Skeletal muscle tissue (tissue), 4 donors: ENCODE results near the gene DDR2. TPM values are rescaled to one million over a fixed set of nuclear protein-coding genes. Genes with fewer than 3 reads are reported as not detected.
A peak's percentile ranks its signal among the peaks of the same experiment; 100 is the strongest.

Experiments used
- H3K27ac ChIP-seq: one replicate; pipeline ENCODE4 v1.7.0; 2013; ENCODE audit warnings: mild to moderate bottlenecking, low read depth, low read length, inconsistent platforms
- H3K27me3 ChIP-seq, 3 donors: one replicate each; pipeline ENCODE4 v1.7.0; 2013; ENCODE audit warnings: low read length in 3 of 3; ENCODE audit not compliant: control insufficient read depth in 3 of 3, insufficient read depth in 3 of 3
- H3K36me3 ChIP-seq, 3 donors: one replicate each; pipeline ENCODE4 v1.7.0; 2013; ENCODE audit warnings: low read length in 3 of 3; ENCODE audit not compliant: control insufficient read depth in 3 of 3, insufficient read depth in 3 of 3
- H3K4me1 ChIP-seq, 3 donors: one replicate each; pipeline ENCODE4 v1.7.0; 2013; ENCODE audit warnings: low read length in 3 of 3, mild to moderate bottlenecking in 3 of 3; ENCODE audit not compliant: control insufficient read depth in 3 of 3, insufficient read depth in 3 of 3
- H3K4me3 ChIP-seq, 3 donors: one replicate each; pipeline ENCODE4 v1.7.0; 2013; ENCODE audit warnings: low read length in 3 of 3
- H3K9ac ChIP-seq, 3 donors: one replicate each; pipeline ENCODE4 v1.7.0; 2013; ENCODE audit warnings: low read length in 3 of 3, mild to moderate bottlenecking in 3 of 3, moderate library complexity in 2 of 3, low read depth in 1 of 3
- H3K9me3 ChIP-seq, 3 donors: one replicate each; pipeline ENCODE4 v1.7.0; 2013; ENCODE audit warnings: low read length in 3 of 3; ENCODE audit not compliant: control insufficient read depth in 3 of 3
- total RNA-seq: library from RNA; depleted of rRNA; stranded (reverse); fragments of >200 nt; gene quantifications from one replicate; pipeline ENCODE4 v1.2.3, GENCODE V29; 2014
- donor health status: Osteomylitis.

DDR2 gene
- total RNA-seq, 1 donor from 2014 or later: 40.2 TPM

DNA sequence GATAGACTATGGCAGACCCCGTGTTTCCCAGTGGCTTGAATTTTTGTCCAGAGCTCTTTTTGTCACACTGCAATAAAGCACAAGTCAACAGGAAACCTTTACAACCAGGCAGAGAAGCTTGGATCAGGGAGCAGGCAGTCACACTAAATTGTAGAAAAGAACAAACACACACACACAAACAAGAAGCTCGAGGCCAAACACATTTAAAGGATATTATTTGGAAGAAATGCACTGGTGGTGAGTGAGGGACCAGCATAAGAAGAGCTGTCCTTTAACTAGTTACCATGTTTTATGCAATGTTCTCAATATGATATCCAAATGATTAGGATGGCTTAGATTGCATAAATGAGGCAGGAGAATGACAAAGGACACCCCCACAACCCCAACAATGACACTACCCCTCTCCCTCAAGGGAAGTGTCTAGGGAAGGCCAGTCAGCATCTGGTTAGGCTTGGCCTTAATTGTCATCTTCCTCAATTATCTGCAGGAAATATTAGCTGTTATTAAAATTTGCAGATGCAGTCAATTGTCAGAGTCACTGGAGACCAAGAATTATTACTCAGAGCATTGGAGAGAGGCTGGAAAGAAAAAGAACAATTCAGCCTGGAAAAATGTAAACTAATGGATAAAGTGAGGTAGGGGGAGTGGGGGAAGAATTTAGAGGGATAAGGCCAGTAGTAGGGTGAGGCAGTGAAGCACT lies 35.3 kb downstream of the DDR2 start:
- Histone ChIP-seq H3K27me3 (no peaks in the 10 kb centered on the region), H3K9ac (no peak overlapping the region), H3K9me3 (no peaks in the 10 kb centered on the region), H3K36me3 (no peaks in the 10 kb centered on the region), H3K4me3 (no peak overlapping the region), H3K27ac (no peak overlapping the region), H3K4me1 (peaks cover 7 to 9% (median 9%) of the 10 kb centered on the region in 3 donors)

DNA sequence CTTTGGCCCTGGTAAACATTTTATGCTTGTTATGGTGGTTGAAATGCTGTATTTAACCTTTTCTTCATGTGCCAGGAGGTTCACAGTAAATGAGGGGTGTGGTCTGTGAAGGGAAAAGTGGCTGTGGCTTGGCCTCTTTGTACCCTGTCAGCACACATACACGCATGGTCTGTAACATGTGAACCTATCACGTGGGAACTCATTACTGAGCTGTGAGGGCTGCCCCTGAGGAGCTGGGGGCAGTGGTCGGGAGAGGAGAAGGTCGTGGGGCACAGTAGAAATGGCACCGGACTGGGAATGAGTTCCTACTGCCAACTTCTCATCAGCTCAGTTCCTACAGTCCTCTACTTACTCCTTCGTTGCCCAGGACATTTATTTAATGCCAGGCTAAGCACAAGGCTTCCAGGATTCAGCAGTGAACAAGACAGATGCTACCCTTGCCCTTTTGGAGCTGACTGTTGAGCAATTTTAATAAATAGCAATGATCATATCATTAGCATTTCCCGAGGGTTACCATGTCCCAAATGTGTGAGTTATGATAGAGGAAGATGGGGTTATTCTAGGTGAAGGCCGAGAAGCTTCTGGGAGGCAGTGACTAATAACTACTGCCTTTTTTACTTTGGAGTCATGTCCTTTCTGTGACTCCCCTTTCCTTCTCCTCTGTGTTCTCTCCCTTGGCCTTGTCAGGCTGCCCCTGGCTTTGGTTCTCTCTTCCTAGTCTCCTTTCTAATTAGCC lies 38.8 kb downstream of the DDR2 start:
- Histone ChIP-seq H3K9ac (no peak overlapping the region), H3K4me3 (no peak overlapping the region), H3K27ac (peak overlapping the region; percentile 51), H3K9me3 (no peaks in the 10 kb centered on the region), H3K36me3 (no peaks in the 10 kb centered on the region), H3K27me3 (no peaks in the 10 kb centered on the region), H3K4me1 (peaks cover 5 to 19% (median 10%) of the 10 kb centered on the region in 3 donors)

DNA sequence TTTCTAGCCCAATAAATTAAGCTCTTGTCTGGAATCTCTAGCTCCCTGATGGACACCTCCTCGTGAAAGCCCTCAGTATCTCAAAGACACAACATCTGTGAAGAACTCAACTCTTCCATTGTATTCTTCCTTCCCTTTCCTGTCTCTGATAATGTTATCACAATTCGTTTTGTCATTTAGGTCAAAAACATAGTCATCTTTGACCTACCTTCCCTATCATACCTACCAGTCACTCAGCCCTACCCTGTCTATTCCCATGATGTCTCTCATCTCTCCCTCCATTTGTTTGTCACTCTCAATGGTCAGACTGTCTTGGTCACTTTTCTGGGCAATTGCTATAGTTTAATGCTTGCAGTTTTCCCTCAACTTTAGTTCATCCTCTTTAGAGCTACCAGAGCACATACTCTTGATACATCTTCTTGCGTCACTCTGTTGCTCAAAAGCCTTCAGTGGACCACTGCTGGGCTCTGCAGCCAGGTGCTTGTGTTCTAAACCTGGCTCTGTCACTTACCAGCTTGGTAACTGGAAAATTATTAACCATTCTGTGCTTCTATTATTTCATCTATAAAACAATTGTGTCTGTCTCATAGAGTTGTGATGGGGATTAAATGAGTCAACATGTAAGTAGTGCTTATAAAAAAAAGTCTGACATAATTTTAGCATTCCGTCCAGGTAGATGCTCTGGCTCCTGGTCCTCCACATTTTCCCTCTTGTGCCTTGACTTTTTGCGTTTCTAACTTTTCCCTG lies 39.6 kb downstream of the DDR2 start:
- no peak overlapping the region for H3K9ac ChIP-seq
- H3K36me3 ChIP-seq: no peaks in the 10 kb centered on the region
- H3K27ac ChIP-seq: no peak overlapping the region
- no peaks in the 10 kb centered on the region for H3K9me3 ChIP-seq
- no peak overlapping the region for H3K4me3 ChIP-seq
- peaks cover 5 to 20% (median 10%) of the 10 kb centered on the region in 3 donors for H3K4me1 ChIP-seq
- no peaks in the 10 kb centered on the region for H3K27me3 ChIP-seq

DNA sequence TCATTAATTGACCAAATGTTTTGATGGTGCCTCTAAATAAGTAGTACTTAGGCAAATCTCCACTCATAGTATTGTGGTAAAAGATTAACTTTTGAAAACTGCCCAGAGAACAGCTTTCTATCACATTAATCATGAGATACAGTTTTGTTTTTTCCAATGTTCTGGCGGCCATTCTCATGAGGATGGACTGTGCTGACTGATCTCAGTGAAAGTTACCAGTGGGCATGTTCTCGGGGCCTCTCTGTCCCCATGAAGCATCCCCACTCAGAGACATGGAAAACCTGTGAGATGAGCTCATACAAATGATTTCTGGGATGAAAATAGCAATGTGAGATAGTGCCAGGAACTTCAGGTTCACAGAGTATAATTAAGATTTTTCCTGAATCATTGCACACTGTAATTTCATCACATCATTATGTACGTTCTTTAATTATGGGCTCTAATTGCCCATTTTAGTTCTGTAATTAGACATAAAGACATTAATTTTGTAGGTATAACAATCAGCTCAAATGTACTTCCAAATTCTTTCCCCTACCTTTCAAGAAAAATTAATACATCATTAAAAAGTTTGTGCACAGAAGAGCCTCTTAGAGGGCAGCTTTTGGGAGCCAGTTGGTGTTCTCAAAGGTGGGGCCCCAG lies 40.5 kb downstream of the DDR2 start:
- H3K9ac ChIP-seq: no peak overlapping the region
- no peaks in the 10 kb centered on the region for H3K9me3 ChIP-seq
- H3K27ac ChIP-seq: no peak overlapping the region
- no peaks in the 10 kb centered on the region for H3K36me3 ChIP-seq
- H3K4me3 ChIP-seq: no peak overlapping the region
- H3K27me3 ChIP-seq: no peaks in the 10 kb centered on the region
- peaks cover 5 to 22% (median 13%) of the 10 kb centered on the region in 3 donors for H3K4me1 ChIP-seq

DNA sequence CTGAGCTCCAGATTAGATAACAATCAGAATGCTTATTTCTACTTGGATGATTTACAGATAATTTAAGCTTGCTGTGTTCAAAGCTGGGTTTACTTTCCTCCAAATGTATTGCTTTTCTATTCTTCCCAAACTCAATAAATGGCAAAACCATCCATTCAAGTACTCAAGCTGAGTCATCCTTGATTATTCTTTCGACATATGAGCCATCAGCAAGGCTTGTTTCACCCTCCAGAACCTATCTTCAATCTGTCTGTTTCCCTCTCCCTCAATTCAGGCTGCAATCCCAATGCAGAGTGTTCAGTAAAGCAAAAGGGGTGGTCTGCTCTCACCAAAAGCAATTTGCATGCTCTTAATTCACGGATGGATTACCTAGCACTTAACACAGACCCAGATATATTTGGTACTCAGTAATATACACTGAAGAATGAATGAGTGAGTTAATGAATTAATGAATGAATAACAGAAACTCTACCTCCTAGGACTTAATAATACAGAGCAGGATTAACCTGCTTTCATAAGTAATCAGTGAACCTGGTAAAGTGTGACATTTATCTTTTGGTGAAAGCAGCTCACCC lies 41.9 kb downstream of the DDR2 start:
- H3K4me1 ChIP-seq: peaks cover 15 to 31% (median 22%) of the 10 kb centered on the region in 3 donors
- no peaks in the 10 kb centered on the region for H3K36me3 ChIP-seq
- no peaks in the 10 kb centered on the region for H3K9me3 ChIP-seq
- H3K9ac ChIP-seq: no peak overlapping the region
- no peak overlapping the region for H3K27ac ChIP-seq
- H3K27me3 ChIP-seq: no peaks in the 10 kb centered on the region
- no peak overlapping the region for H3K4me3 ChIP-seq

- H3K4me1 ChIP-seq: peaks cover 11 to 30% (median 18%) of the 10 kb centered on the region in 3 donors
- H3K9ac ChIP-seq: no peak overlapping the region
- no peaks in the 10 kb centered on the region for H3K9me3 ChIP-seq
- H3K4me3 ChIP-seq: no peak overlapping the region
- peak overlapping the region; percentile 4 for H3K27ac ChIP-seq
- H3K27me3 ChIP-seq: no peaks in the 10 kb centered on the region
- H3K36me3 ChIP-seq: no peaks in the 10 kb centered on the region
Observed at GRCh38 chr1:162676087-162676486, 43.8 kb downstream of the DDR2 start.

DNA sequence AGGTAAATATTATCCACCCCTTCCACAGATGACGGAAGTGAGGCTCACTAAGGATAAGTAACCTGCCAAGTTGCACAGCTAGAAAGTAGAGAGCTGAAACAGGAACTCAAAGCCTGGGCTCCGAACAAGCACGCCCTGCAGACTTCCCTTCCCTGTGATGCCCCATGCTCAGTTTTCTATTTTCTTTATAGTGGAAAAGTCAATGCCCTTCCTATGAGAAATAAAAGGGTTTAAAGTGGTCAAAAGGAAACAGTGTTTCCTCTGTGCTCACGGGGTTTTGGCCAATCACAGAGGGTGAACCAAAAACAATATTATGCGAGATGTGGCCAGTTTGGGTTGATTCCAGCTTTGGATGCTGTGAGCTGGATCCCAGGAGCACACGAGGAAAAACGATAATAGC lies 44.5 kb downstream of the DDR2 start:
- H3K4me3 ChIP-seq: no peak overlapping the region
- no peaks in the 10 kb centered on the region for H3K36me3 ChIP-seq
- no peaks in the 10 kb centered on the region for H3K9me3 ChIP-seq
- no peaks in the 10 kb centered on the region for H3K27me3 ChIP-seq
- no peak overlapping the region for H3K9ac ChIP-seq
- H3K27ac ChIP-seq: peak overlapping the region; percentile 4
- peaks cover 10 to 29% (median 17%) of the 10 kb centered on the region in 3 donors for H3K4me1 ChIP-seq

DNA sequence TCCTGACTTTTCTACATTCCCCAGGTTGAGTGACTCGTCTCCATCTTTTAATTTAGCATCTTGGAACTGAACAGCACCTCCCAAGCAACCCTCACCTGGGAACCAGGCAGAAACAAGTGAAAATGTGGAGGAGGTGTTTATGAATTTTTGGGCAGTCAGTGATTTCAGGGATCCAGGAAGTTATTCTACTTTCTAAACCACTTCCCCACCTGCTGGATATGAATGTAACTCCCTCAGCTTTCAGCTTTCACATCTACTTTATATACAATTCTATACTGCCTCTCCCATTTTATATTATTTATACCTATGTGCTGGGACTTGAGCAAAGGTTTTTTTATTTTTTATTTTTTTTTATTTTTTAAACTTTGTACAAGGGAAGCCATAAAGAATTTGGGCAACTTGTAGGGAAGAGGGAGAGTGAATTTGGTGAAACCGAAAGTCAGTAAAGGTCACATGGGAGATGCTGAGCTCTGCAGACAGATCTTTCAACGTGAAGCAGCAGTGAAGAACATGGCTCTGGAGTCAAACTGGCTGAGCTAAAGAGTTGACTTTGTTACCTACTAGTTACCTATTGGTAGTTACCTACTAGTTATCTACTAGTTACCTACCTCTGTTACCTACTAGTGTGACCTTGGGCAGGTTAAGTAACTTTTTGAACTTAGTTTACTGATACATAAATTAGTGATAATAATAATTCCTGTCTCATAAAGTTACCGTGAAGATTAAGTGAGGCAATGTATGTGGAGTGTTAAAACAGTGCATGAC lies 45.5 kb downstream of the DDR2 start:
- no peak overlapping the region for H3K9ac ChIP-seq
- H3K9me3 ChIP-seq: no peaks in the 10 kb centered on the region
- peak overlapping the region; percentile 57 for H3K27ac ChIP-seq
- H3K27me3 ChIP-seq: no peaks in the 10 kb centered on the region
- H3K36me3 ChIP-seq: no peaks in the 10 kb centered on the region
- H3K4me3 ChIP-seq: no peak overlapping the region
- H3K4me1 ChIP-seq: peaks cover 13 to 26% (median 16%) of the 10 kb centered on the region in 3 donors

GRCh38 chr1:162678439-162678838 lies 46.2 kb downstream of the DDR2 start:
- Histone ChIP-seq H3K27me3 (no peaks in the 10 kb centered on the region), H3K36me3 (no peaks in the 10 kb centered on the region), H3K4me1 (peaks cover 13 to 26% (median 16%) of the 10 kb centered on the region in 3 donors), H3K9ac (peak overlapping the region in 1 of 3 donors; percentile 8), H3K27ac (peak overlapping the region; percentile 57), H3K9me3 (no peaks in the 10 kb centered on the region), H3K4me3 (no peak overlapping the region)
